OCI-LY7 (cell line): ENCODE results near the gene SLC25A46. TPM values are rescaled to one million over a fixed set of nuclear protein-coding genes. Genes with fewer than 3 reads are reported as not detected.

ENCODE experiments used
- BruUV-seq: library from RNA; stranded (reverse); fragments of 400-500 nt; replicated peaks from 2 replicates; lab custom pipeline; 2021; lab: Mats Ljungman, UMichigan
- CTCF ChIA-PET: fragments of 300-600 bp; sonication (Branson Sonifier 250); formaldehyde crosslinking; loops from one replicate; lab custom pipeline; 2022; ENCODE audit warnings: antibody characterized with exemption; ENCODE audit not compliant: unreplicated experiment; lab: Charles Lee
- POLR2A ChIA-PET: fragments of 300-600 bp; sonication (Branson Sonifier 250); formaldehyde crosslinking; loops from one replicate; lab custom pipeline; 2022; ENCODE audit warnings: antibody characterized with exemption; lab: Charles Lee
- DNase-seq: peaks from one replicate; pipeline ENCODE4 v3.0.0-alpha.2; 2015; ENCODE audit warnings: low spot score
- H2AFZ ChIP-seq: fragments of 200-600 bp; sonication (generic), shearing (Covaris generic); 2 replicates; pipeline ENCODE4 v1.6.1; 2014; ENCODE audit warnings: mild to moderate bottlenecking, antibody characterized with exemption, low read length, moderate library complexity
- H3K27ac ChIP-seq: fragments of 200-600 bp; sonication (generic); 2 replicates; pipeline ENCODE4 v1.5.1; 2014; ENCODE audit warnings: mixed run types, low read depth, mild to moderate bottlenecking, moderate library complexity, low read length, inconsistent platforms; ENCODE audit not compliant: poor library complexity, severe bottlenecking
- H3K36me3 ChIP-seq: fragments of 200-600 bp; sonication (generic); 2 replicates; pipeline ENCODE4 v1.6.1; 2014; ENCODE audit warnings: mild to moderate bottlenecking, antibody characterized with exemption, low read length, moderate library complexity, mixed read lengths; ENCODE audit not compliant: insufficient read depth
- H3K4me1 ChIP-seq: fragments of 200-600 bp; sonication (generic); 2 replicates; pipeline ENCODE4 v1.5.1; 2014; ENCODE audit warnings: mild to moderate bottlenecking, low read length; ENCODE audit not compliant: insufficient read depth, poor library complexity, severe bottlenecking
- H3K4me2 ChIP-seq: fragments of 200-600 bp; sonication (generic); 2 replicates; pipeline ENCODE4 v1.6.1; 2014; ENCODE audit warnings: mild to moderate bottlenecking, low read length
- H3K4me3 ChIP-seq: fragments of 200-600 bp; sonication (generic); 2 replicates; pipeline ENCODE4 v1.5.1; 2014; ENCODE audit warnings: mild to moderate bottlenecking, low read depth, low read length; ENCODE audit not compliant: poor library complexity, severe bottlenecking
- H3K79me2 ChIP-seq: fragments of 200-600 bp; sonication (generic); 2 replicates; pipeline ENCODE4 v1.6.1; 2016; ENCODE audit warnings: low read depth, mild to moderate bottlenecking, low read length, moderate library complexity, mixed read lengths; ENCODE audit not compliant: insufficient read depth
- H3K9me2 ChIP-seq: fragments of 200-600 bp; sonication (generic); 2 replicates; pipeline ENCODE4 v1.6.1; 2016; ENCODE audit warnings: mild to moderate bottlenecking, low read length, mixed read lengths; ENCODE audit not compliant: insufficient read depth
- H3K9me3 ChIP-seq: fragments of 200-600 bp; sonication (generic); 2 replicates; pipeline ENCODE4 v1.6.1; 2014; ENCODE audit warnings: mild to moderate bottlenecking, mixed run types, low read length, mixed read lengths
- H4K20me1 ChIP-seq: fragments of 200-600 bp; sonication (generic); 2 replicates; pipeline ENCODE4 v1.6.1; 2014; ENCODE audit warnings: mild to moderate bottlenecking, antibody characterized with exemption, low read length, moderate library complexity, mixed read lengths; ENCODE audit not compliant: insufficient read depth
- CTCF ChIP-seq: fragments of 200-600 bp; sonication (generic); conservative IDR thresholded peaks from 2 replicates; pipeline ENCODE4 v1.5.1; 2014; ENCODE audit warnings: mild to moderate bottlenecking, antibody characterized with exemption, low read length, moderate library complexity, mixed read lengths
- EZH2phosphoT487 ChIP-seq: fragments of 200-600 bp; sonication (generic); IDR thresholded peaks from 2 replicates; pipeline ENCODE4 v1.6.1; 2018; ENCODE audit warnings: low read depth, borderline replicate concordance, mild to moderate bottlenecking, mixed run types, antibody characterized with exemption, low read length, moderate library complexity, mixed read lengths
- intact Hi-C: fragments of 100-400 bp; cut with micrococcal nuclease; formaldehyde crosslinking; loops from one replicate; pipeline ENCODE4 v1.10.0; 2022; ENCODE audit not compliant: unreplicated experiment
- total RNA-seq, 2 experiments: library from RNA; depleted of rRNA in 1 of 2; stranded (reverse); fragments of >200 nt in 1 of 2; shearing (Covaris generic) in 1 of 2; gene quantifications; 2 replicates each; pipeline ENCODE4 v1.2.3, GENCODE V29; 2014 to 2022

Gene SLC25A46
- total RNA-seq, 2 experiments from 2014 or later: 37.8 to 49.2 TPM

GRCh38 chr5:110702300-110702699, 36.5 kb upstream of the SLC25A46 start:
- H3K4me2 ChIP-seq: no peak overlapping the region
- H3K4me1 ChIP-seq: no peaks in the 10 kb centered on the region
- H3K27ac ChIP-seq: no peak overlapping the region
- TF ChIP-seq CTCF: no peak
- no peak for TF ChIP-seq EZH2phosphoT487
- H3K36me3 ChIP-seq: no peaks in the 10 kb centered on the region
- H3K9me3 ChIP-seq: no peaks in the 10 kb centered on the region
- no peak overlapping the region for H2AFZ ChIP-seq
- CTCF ChIA-PET: interaction anchor here (0.6 kb wide), 1 partner anchor 11 kb away, joined by 3 read pairs; no protein-coding TSS in a partner anchor
- no peak for DNase-seq
- no TSS peak for BruUV-seq
- no peaks in the 10 kb centered on the region for H4K20me1 ChIP-seq
- H3K79me2 ChIP-seq: no peaks in the 10 kb centered on the region
- H3K9me2 ChIP-seq: no peaks in the 10 kb centered on the region
- intact Hi-C loops: no loop called here
- H3K4me3 ChIP-seq: no peak overlapping the region
- POLR2A ChIA-PET: interaction anchor here (1.5 kb wide), 1 partner anchor 13 kb away, joined by 8 read pairs; no protein-coding TSS in a partner anchor

GRCh38 chr5:110702704-110703103, 36.1 kb upstream of the SLC25A46 start:
- ChIA-PET POLR2A (interaction anchor here (0.5 to 1.5 kb wide), 3 partner anchors 13 to 240 kb away, joined by 3 to 8 read pairs (median 3); no protein-coding TSS in a partner anchor), CTCF (no interaction called here)
- Histone ChIP-seq H2AFZ (no peak overlapping the region), H3K4me1 (no peaks in the 10 kb centered on the region), H3K27ac (no peak overlapping the region), H3K36me3 (no peaks in the 10 kb centered on the region), H3K4me2 (no peak overlapping the region), H3K9me3 (no peaks in the 10 kb centered on the region), H4K20me1 (no peaks in the 10 kb centered on the region), H3K9me2 (no peaks in the 10 kb centered on the region), H3K79me2 (no peaks in the 10 kb centered on the region), H3K4me3 (no peak overlapping the region)
- DNase-seq: no peak
- TF ChIP-seq EZH2phosphoT487 (no peak), CTCF (no peak)
- intact Hi-C loops: no loop called here
- BruUV-seq: no TSS peak

DNA sequence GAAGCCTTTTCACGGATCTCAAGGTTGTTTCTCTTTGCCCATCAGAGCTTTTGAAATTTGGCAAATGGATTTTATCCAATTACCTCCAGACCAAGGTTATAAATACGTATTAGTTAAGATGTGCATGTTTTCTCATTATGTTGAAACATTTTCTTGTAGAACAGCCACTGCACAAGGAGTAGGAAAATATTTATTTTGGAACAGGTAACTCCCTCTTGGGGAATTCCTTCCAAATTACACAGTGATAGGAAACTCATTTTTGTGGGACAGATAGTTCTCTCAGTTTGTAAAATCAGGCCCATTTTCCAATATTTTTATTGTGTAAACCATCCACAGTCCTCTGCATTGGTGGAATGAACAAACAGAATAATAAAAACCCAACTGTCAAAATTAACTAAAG, 35.3 kb upstream of the SLC25A46 start:
- BruUV-seq: no TSS peak
- no peaks in the 10 kb centered on the region for H4K20me1 ChIP-seq
- no peak overlapping the region for H3K4me3 ChIP-seq
- no peaks in the 10 kb centered on the region for H3K9me2 ChIP-seq
- H3K27ac ChIP-seq: no peak overlapping the region
- no peaks in the 10 kb centered on the region for H3K9me3 ChIP-seq
- no peak for DNase-seq
- POLR2A ChIA-PET: interaction anchor here (0.6 to 1.5 kb wide), 2 partner anchors 12 to 206 kb away, joined by 3 to 8 read pairs; no protein-coding TSS in a partner anchor
- CTCF ChIA-PET: no interaction called here
- TF ChIP-seq CTCF (no peak), EZH2phosphoT487 (no peak)
- no peaks in the 10 kb centered on the region for H3K79me2 ChIP-seq
- H3K4me2 ChIP-seq: no peak overlapping the region
- no peaks in the 10 kb centered on the region for H3K4me1 ChIP-seq
- no peak overlapping the region for H2AFZ ChIP-seq
- intact Hi-C loops: no loop called here
- H3K36me3 ChIP-seq: no peaks in the 10 kb centered on the region
